NCI-H128 (cell line): ENCODE results near the gene NEK8.
"Not testable (repeated sequence)": the region's sequence is repeated elsewhere in the genome, so short reads cannot be mapped to it uniquely, and the experiment has no call there.

Experiments
- DNase-seq: peaks from one replicate; lab custom pipeline; 2025; ENCODE audit not compliant: unreplicated experiment; lab: John Stamatoyannopoulos, UW

NEK8 gene

DNA sequence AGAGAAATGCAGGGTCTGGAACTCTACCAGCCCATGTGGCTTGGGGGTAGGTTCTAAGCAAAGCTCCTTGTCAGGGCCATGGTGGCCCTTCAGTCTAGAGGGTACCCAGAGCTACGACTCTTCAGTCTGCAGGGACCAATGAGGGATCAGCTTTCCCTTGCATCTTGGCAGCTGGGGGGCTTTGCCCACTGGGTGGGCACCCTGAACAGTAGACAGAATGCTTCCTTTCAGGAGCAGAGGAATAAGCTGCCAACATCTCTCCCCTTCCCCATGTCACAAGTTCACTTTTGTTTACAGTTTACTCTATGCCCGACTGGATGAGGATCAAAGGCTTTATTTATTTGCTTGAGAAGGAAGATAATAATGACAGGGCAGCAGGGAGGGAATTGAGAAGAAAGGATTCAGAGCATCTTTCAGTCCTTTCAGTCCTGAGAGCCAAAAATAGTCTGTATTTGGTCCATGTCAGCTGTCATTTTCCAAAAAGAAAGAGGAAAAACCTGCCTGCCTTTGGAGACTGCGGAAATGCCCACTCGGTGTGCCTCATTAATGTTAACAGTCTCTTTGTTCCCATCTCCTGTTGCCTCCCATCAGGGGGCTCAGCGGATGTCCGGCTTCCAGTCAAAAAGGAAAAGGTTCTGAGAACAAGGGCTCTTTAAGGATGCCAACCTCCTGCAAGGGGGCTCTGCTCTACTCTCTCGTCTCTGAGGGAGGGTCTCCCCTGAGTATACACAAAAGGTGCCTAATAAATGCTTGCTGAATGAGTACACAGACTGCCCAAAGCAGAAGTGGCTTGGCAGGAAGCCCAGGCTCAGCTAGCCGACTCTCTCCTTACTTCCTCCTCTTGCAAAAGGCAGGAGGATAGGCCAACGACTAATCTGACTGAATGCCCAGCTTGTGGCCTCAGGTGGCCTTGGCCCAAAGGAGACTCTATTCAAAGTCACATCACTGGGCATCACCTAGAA lies 32.3 kb downstream of the NEK8 start:
- DNase-seq, result no peak

DNA sequence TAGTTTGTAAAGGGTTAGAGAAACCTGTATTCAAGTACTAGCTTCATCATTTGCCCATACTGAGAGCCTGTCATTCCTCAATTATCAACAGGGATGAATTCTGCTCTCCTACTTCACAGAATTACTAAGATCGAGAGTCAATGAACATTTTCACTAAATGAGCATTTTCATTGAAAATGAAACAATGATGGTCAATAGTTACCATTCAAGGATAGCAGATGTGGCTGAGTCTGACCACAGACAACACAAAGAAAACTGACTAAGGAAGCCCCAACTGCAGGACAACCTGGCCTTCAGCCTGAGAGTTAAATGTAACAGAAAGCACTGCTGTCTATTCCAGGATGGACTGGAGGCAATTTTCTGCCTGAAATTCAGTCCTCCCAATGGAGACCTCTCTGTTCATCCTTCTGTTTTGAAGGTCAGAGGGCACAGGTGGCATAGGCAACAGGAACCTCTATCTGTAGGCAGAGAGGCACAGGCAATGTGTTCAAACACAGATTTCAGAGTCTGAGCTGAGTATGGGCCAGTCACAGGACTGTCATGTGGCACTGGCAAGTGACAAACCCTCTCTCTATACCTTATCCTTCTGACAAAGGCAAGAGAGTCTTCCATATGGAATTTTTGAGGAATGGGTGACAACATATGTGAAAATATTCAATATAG lies 34.7 kb downstream of the NEK8 start:
- no peak for DNase-seq

DNA sequence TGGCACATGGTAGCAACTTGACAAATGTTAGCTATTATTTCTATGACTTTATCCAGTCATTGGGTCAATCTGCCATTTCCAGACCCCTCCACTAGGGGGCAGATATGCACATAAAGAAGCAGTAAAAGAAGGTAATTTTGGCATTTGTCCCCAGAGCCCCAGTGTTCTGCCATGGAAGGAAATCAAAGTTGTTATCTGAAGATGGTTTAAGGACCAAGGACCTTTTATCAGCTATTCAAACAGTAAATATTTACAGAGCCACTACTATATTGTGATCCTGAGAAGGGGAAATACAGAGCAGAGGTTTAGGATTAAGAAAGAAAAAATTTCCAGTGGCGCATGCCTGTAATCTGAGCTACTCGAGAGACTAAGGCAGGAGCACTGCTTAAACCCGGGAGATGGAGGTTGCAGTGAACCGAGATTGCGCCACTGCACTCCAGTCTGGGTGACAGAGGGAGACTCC lies 35.2 kb downstream of the NEK8 start:
- DNase-seq, result peak; percentile 44

DNA sequence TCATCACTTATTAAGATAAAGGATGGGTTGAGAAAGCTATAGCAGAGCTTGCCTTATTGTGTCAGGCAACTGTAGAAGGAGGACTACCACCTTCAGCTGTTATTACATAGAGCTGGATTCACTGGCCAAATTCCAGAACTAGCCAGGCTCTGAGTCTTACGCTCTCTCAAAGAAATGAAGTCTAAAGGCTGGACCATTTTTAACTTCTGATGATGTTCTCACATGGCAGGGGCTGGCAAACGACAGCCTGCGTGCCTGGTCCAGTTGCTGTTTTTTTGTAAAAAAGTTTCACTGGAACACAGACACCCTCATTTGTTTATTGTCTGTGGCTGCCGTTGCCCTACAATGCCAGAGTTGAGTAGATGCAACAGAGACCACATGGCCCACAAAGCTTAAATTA lies 36.5 kb downstream of the NEK8 start:
- DNase-seq, result no peak

DNA sequence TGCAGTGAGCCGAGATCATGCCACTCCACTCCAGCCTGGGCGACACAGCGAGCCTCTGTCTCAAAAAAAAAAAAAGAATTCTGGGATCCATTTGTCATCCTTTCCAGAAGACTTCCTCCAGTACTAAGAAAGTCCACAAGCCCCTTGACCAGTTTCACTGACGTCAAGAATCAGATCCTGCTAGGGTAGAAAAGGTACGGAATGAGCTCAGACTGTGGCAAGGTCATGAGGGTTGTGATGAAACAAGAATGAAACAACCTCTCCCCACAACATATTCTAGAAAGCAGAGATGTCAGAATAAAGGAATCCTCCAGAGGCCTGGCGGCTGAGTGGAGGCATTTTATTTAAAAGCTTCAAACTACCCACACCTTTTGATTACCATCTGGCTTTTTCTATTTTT lies 45.1 kb downstream of the NEK8 start:
- no peak for DNase-seq

DNA sequence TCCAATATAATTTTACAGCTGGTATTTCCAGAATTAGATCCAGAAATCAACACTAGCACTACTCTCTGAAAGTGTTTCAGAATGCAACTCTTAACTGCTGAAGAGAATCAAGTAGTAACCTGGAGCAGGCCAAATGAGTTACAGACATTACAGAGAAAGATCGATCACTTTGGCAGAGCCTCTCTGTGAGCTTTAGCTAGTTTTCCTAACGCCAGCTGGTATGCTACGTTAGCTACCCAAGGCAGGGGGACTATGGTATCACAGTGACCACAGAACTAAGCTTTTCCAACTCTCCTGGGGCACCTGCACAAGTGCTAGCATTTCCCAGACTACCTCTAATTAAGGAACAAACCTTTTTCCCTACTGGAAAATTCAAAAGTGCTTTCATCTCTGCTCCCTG lies 45.6 kb downstream of the NEK8 start:
- DNase-seq, result no peak

DNA sequence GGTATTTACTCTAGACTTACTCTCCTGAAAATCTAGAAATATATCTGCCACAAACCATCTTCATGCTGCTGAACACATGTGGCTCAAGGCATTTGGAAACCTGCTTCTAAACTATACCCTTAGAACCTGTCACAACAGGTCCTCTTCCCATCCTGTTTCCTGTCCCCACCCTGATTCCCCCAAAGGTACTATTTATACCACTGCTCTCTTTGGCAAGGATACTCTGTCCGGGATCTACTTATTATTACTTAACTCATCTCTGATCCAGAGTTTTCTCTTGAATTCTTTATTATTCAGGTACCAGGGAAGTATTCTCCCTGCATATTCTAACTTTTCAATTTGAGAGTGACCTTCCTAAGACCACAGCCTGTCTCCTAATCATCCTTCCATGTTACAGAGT lies 48.6 kb downstream of the NEK8 start:
- DNase-seq, result no peak

DNA sequence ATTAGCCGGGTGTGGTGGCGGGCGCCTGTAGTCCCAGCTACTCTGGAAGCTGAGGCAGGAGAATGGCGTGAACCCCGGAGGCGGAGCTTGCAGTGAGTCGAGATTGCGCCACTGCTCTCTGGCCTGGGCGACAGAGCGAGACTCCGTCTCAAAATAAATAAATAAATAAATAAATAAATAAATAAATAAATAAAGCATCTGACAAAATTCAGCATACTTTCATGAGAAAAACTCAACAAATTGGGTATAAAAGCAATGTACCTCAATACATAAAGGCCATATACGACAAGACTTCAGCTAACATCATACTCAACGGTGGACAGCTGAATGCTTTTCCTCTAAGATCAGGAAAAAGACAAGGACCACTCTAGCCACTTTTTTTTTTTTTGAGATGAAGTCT lies 51.0 kb downstream of the NEK8 start:
- DNase-seq, result not testable (repeated sequence)

DNA sequence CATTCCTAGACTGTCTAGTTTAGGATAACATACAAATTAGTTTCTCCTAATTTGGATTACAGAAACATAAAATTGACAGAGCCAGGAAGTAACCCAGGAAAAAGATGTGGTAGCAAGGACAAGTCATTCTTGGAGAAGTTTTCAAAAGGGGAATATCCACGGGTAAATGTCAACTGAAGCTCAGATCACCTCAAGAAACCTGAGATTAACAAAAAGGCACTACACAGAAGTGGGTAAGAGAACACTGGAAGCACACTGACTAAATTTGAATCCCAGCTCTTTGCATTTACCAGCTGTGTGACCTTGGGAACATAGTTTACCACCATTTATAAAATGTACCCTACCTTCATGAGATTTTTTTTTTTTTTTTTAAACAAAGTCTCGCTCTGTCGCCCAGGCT lies 54.6 kb downstream of the NEK8 start:
- no peak for DNase-seq

DNA sequence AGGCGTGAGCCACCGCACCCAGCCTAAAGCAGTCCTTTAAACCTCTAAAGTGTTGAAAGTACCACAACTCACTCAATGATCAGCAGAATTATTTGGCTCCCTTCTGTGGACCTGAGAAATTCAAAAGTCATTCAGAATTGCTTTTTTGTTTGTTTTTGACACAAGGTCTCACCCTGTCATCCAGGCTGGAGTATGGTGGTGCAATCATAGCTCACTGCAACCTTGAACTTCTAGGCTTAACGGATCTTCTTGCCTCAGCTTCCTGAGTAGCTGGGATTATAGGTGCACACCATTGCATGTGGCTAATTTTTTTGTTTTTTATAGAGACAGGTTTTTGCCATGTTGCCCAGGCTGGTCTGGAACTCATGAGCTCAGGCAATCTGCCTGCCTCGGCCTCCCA lies 59.5 kb downstream of the NEK8 start:
- DNase-seq, result no peak
